HL-60 (cell line): Measurements from ENCODE around the gene PRKACB.

Experiments
- DNase-seq, 2 experiments: peaks; one replicate each; pipeline ENCODE4 v3.0.0-alpha.2; 2010 to 2020; ENCODE audit warnings: low read depth in 1 of 2, low spot score in 1 of 2
- H3K27ac ChIP-seq: fragments of 250-450 bp; sonication (Bioruptor Pico); replicated peaks from 2 replicates; pipeline ENCODE4 v1.5.1; 2020; ENCODE audit warnings: mild to moderate bottlenecking, moderate library complexity
- H3K27me3 ChIP-seq: fragments of 250-450 bp; sonication (Bioruptor Pico); 2 replicates; pipeline ENCODE4 v1.5.1; 2021; ENCODE audit warnings: mild to moderate bottlenecking, moderate library complexity; ENCODE audit not compliant: insufficient read depth, poor library complexity, severe bottlenecking
- H3K4me3 ChIP-seq: replicated peaks from 2 replicates; pipeline ENCODE4 v1.5.1; 2011; ENCODE audit warnings: mild to moderate bottlenecking, control low read depth, low read length; ENCODE audit not compliant: insufficient read depth
- GABPA ChIP-seq: IDR thresholded peaks from 2 replicates; pipeline ENCODE4 v1.6.1; 2012; ENCODE audit warnings: low read depth
- POLR2AphosphoS5 ChIP-seq: IDR thresholded peaks from 2 replicates; pipeline ENCODE4 v1.6.1; 2012; ENCODE audit warnings: low read depth
- REST ChIP-seq: IDR thresholded peaks from 2 replicates; pipeline ENCODE4 v1.6.1; 2012; ENCODE audit warnings: low read depth; ENCODE audit not compliant: insufficient replicate concordance
- SPI1 ChIP-seq: IDR thresholded peaks from 2 replicates; pipeline ENCODE4 v1.6.1; 2012; ENCODE audit warnings: low read depth, mild to moderate bottlenecking, borderline replicate concordance
- TF ChIP-seq, protein P1 (sequence below): IDR thresholded peaks from one replicate; pipeline ENCODE4 v1.5.1; 2011; ENCODE audit warnings: low read length, control low read depth, inconsistent platforms; ENCODE audit not compliant: insufficient read depth

Gene PRKACB

DNA sequence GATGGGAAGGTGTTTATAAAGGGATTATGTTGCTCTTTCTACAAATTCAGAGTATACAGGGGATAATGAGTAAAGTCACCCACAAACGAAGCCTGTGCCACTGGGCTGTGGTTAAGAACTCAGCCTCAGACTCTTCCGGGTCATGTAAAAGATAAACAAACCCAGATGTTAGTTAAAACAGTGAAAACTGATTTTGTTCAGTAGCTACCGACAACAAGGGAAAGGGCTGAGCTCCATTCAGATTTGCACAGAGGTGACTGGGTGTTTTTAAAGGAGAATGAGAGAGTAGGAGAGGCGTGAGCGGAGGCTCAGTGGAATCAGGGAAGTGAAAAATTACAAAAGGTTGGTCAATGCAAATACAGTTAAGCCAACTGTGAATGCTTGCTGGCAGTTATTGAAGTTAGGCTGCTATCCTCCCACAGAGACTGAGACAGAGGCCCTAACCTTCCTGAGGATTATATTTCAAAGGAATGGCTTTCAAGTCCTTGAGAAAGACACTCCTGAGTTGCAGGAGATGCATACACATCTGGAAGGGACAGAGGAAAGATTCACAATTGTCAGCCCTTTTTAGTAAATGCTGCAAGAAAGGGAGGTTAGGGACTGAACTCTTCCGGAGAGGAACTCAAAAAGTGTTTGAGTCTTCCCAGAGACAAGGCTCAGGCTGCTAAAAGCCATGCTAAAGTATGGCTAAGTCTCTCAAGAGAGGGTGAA, 127.5 kb downstream of the PRKACB start:
- peak; percentile 18 to 74 for DNase-seq
- Histone ChIP-seq H3K27me3 (no peaks in the 10 kb centered on the region), H3K4me3 (no peak overlapping the region), H3K27ac (peak overlapping the region; percentile 96)
- TF ChIP-seq SPI1 (peak; percentile 51; the same call in 1 of the 2 replicates), GABPA (no peak), REST (no peak), POLR2AphosphoS5 (peak; percentile 62; the same call in 1 of the 2 replicates)
- TF ChIP-seq, protein P1, sequence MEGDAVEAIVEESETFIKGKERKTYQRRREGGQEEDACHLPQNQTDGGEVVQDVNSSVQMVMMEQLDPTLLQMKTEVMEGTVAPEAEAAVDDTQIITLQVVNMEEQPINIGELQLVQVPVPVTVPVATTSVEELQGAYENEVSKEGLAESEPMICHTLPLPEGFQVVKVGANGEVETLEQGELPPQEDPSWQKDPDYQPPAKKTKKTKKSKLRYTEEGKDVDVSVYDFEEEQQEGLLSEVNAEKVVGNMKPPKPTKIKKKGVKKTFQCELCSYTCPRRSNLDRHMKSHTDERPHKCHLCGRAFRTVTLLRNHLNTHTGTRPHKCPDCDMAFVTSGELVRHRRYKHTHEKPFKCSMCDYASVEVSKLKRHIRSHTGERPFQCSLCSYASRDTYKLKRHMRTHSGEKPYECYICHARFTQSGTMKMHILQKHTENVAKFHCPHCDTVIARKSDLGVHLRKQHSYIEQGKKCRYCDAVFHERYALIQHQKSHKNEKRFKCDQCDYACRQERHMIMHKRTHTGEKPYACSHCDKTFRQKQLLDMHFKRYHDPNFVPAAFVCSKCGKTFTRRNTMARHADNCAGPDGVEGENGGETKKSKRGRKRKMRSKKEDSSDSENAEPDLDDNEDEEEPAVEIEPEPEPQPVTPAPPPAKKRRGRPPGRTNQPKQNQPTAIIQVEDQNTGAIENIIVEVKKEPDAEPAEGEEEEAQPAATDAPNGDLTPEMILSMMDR: no peak

DNA sequence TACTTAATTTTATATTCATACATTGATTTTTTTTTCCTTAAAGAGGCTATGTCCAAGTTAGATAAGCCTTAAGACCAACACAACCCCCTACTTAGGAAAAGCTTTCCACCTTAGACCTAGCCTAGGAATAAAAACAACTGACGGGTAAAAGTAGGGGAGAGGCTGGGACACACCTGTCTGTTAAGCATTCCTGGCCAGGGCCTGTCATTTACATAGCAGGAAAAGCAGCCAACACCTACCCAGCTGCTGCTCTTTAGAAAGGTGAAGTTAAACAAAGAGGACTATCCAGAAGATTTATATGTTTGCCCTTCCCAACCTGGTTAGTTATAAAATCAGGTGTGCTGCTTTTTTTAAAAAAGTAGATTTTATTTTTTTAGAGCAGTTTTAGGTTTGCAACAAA, 128.3 kb downstream of the PRKACB start:
- Histone ChIP-seq H3K27ac (peak overlapping the region; percentile 96), H3K27me3 (no peaks in the 10 kb centered on the region), H3K4me3 (no peak overlapping the region)
- no peak for DNase-seq
- no peak for TF ChIP-seq REST
- TF ChIP-seq SPI1: no peak
- TF ChIP-seq POLR2AphosphoS5: no peak
- TF ChIP-seq, protein P1: no peak
- TF ChIP-seq GABPA: no peak

- TF ChIP-seq SPI1: no peak
- TF ChIP-seq, protein P1: no peak
- no peak for TF ChIP-seq REST
- TF ChIP-seq GABPA: no peak
- no peak for TF ChIP-seq POLR2AphosphoS5
- H3K27me3 ChIP-seq: no peaks in the 10 kb centered on the region
- no peak overlapping the region for H3K4me3 ChIP-seq
- DNase-seq: no peak
- no peak overlapping the region for H3K27ac ChIP-seq
Observed at GRCh38 chr1:84277343-84278059, 133.4 kb downstream of the PRKACB start.
